GM23338 (cell line): ENCODE data around the gene MOK. TPM values are rescaled to one million over a fixed set of nuclear protein-coding genes. Genes with fewer than 3 reads are reported as not detected.

Experiments used
- ATAC-seq: fragments of 200-7000 bp; cut with Tn5 transposase; 3 replicates; pipeline ENCODE4 v1.9.1; 2020
- DNase-seq: peaks from one replicate; pipeline ENCODE4 v3.0.0-alpha.2; 2015; ENCODE audit warnings: low spot score
- H2AFZ ChIP-seq: fragments of 200-600 bp; sonication (generic); 2 replicates; pipeline ENCODE4 v1.8.0; 2016; ENCODE audit warnings: antibody characterized with exemption, mild to moderate bottlenecking, moderate library complexity
- H3F3A ChIP-seq: fragments of 200-600 bp; sonication (generic); replicated peaks from 2 replicates; pipeline ENCODE4 v1.8.0; 2017; ENCODE audit warnings: antibody characterized with exemption, mixed run types, low read depth
- H3K27ac ChIP-seq: fragments of 200-600 bp; sonication (generic); 2 replicates; pipeline ENCODE4 v1.6.1; 2016; ENCODE audit warnings: low read depth
- H3K27me3 ChIP-seq: fragments of 200-600 bp; sonication (generic); 2 replicates; pipeline ENCODE4 v1.8.0; 2016; ENCODE audit warnings: mild to moderate bottlenecking, mixed run types, moderate library complexity; ENCODE audit not compliant: insufficient read depth
- H3K36me3 ChIP-seq: fragments of 200-600 bp; sonication (generic); 2 replicates; pipeline ENCODE4 v1.8.0; 2016; ENCODE audit warnings: mild to moderate bottlenecking; ENCODE audit not compliant: insufficient read depth
- H3K4me1 ChIP-seq: fragments of 200-600 bp; sonication (generic); 2 replicates; pipeline ENCODE4 v1.8.0; 2016; ENCODE audit warnings: mild to moderate bottlenecking, moderate library complexity; ENCODE audit not compliant: insufficient read depth
- H3K4me2 ChIP-seq: fragments of 200-600 bp; sonication (generic); 2 replicates; pipeline ENCODE4 v1.7.1; 2017; ENCODE audit warnings: mixed run types
- H3K4me3 ChIP-seq: fragments of 200-600 bp; sonication (generic); 2 replicates; pipeline ENCODE4 v1.6.1; 2016; ENCODE audit warnings: mixed run types
- H3K79me2 ChIP-seq: fragments of 200-600 bp; sonication (generic); replicated peaks from 2 replicates; pipeline ENCODE4 v1.8.0; 2017; ENCODE audit warnings: mild to moderate bottlenecking; ENCODE audit not compliant: insufficient read depth
- H3K9me2 ChIP-seq: fragments of 200-600 bp; sonication (generic); 2 replicates; pipeline ENCODE4 v1.8.0; 2017; ENCODE audit not compliant: insufficient read depth
- H4K20me1 ChIP-seq: fragments of 200-600 bp; sonication (generic); replicated peaks from 2 replicates; pipeline ENCODE4 v1.8.0; 2017; ENCODE audit warnings: mild to moderate bottlenecking; ENCODE audit not compliant: insufficient read depth
- H3K27ac Mint-ChIP-seq: 2 replicates; pipeline ENCODE4 v1.8.0; 2020; ENCODE audit warnings: inconsistent platforms, mild to moderate bottlenecking, moderate library complexity, mixed read lengths
- H3K27me3 Mint-ChIP-seq: 3 replicates; pipeline ENCODE4 v1.8.0; 2022; ENCODE audit warnings: low read depth, mild to moderate bottlenecking, moderate library complexity, mixed read lengths, inconsistent platforms; ENCODE audit not compliant: insufficient read depth, poor library complexity
- H3K36me3 Mint-ChIP-seq: 3 replicates; pipeline ENCODE4 v1.8.0; 2021; ENCODE audit warnings: low read depth, mild to moderate bottlenecking, inconsistent platforms, moderate library complexity, mixed read lengths
- H3K4me1 Mint-ChIP-seq: 3 replicates; pipeline ENCODE4 v1.8.0; 2020; ENCODE audit warnings: mild to moderate bottlenecking, inconsistent platforms, mixed read lengths
- H3K4me3 Mint-ChIP-seq: 3 replicates; pipeline ENCODE4 v1.8.0; 2021; ENCODE audit warnings: moderate library complexity, mild to moderate bottlenecking, inconsistent platforms, mixed read lengths
- H3K9me3 Mint-ChIP-seq: 3 replicates; pipeline ENCODE4 v1.8.0; 2020; ENCODE audit warnings: moderate library complexity, mild to moderate bottlenecking, inconsistent platforms, mixed read lengths
- CREB1 ChIP-seq: fragments of 250-450 bp; sonication (Bioruptor Pico); IDR thresholded peaks from 2 replicates; pipeline ENCODE4 v1.5.0; 2020; ENCODE audit warnings: low read depth, mild to moderate bottlenecking, moderate library complexity
- EZH2 ChIP-seq: fragments of 200-600 bp; sonication (generic); IDR thresholded peaks from one replicate; pipeline ENCODE4 v1.8.0; 2017; ENCODE audit warnings: antibody characterized with exemption, mild to moderate bottlenecking, low read depth; ENCODE audit not compliant: unreplicated experiment
- EZH2phosphoT487 ChIP-seq: fragments of 200-600 bp; sonication (generic); IDR thresholded peaks from one replicate; pipeline ENCODE4 v1.8.1; 2018; ENCODE audit warnings: antibody characterized with exemption; ENCODE audit not compliant: unreplicated experiment
- POLR2AphosphoS5 ChIP-seq: IDR thresholded peaks from 2 replicates; pipeline ENCODE4 v1.6.1; 2016; ENCODE audit warnings: antibody characterized with exemption, low read depth
- STAT1 ChIP-seq: IDR thresholded peaks from one replicate; pipeline ENCODE4 v1.6.1; 2016; ENCODE audit warnings: antibody characterized with exemption; ENCODE audit not compliant: unreplicated experiment
- ZNF114 ChIP-seq: fragments of 250-450 bp; sonication (Bioruptor Pico); IDR thresholded peaks from 2 replicates; pipeline ENCODE4 v1.5.0; 2020; ENCODE audit warnings: mild to moderate bottlenecking, moderate library complexity
- ZNF331 ChIP-seq: fragments of 250-450 bp; sonication (Bioruptor Pico); IDR thresholded peaks from 2 replicates; pipeline ENCODE4 v1.5.0; 2020; ENCODE audit warnings: low read depth, mild to moderate bottlenecking, moderate library complexity
- polyA plus RNA-seq: library from polyadenylated mRNA; unstranded; fragments of >200 nt; fragmentation: Nextera tagmentation; extraction: Ambion mirVana; gene quantifications from 2 replicates; pipeline ENCODE4 v1.2.1, GENCODE V29; 2016
- total RNA-seq: library from RNA; depleted of rRNA; stranded (reverse); fragments of >200 nt; shearing (Covaris generic); gene quantifications from 2 replicates; pipeline ENCODE4 v1.2.3, GENCODE V29; 2014
- TF ChIP-seq, protein P1 (sequence below), 2 experiments: fragments of 200-600 bp in 1 of 2; sonication (generic) in 1 of 2; conservative IDR thresholded peaks; 2 replicates each; pipeline versions ENCODE4 v1.5.1 to v1.6.1; 2016 to 2017; ENCODE audit warnings: antibody characterized with exemption in 2 of 2, low read depth in 2 of 2, mild to moderate bottlenecking in 2 of 2, moderate library complexity in 1 of 2
- TF ChIP-seq, protein P2 (sequence below): IDR thresholded peaks from one replicate; pipeline ENCODE4 v1.6.1; 2018; ENCODE audit warnings: antibody characterized with exemption; ENCODE audit not compliant: unreplicated experiment
- TF ChIP-seq, protein P3 (sequence below): IDR thresholded peaks from 2 replicates; pipeline ENCODE4 v1.6.1; 2016; ENCODE audit warnings: antibody characterized with exemption

The MOK gene
- total and polyA plus RNA-seq, 2 experiments from 2014 or later, result 3.1 TPM

DNA sequence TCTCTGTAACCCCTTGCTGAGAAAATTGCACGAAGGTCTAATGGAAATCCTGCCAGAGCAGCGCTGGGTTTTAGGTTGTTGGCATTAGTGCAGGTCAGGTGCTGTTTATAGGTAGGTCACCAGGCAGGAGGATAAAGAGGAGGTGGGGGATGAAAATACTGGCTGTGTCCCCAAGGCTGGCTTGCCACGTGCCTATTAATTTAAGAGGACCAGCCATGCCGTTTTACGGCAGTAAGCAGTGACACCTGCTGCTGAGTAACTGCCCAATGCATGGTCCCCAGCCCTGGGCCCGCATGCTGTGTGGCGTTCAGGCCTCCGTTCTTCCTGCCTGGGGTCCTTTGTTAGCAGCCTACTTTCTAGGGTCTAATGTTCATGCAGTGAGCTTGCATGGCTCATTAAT lies 98.0 kb downstream of the MOK start:
- Histone ChIP-seq H2AFZ (no peak overlapping the region), H3K9me2 (no peaks in the 10 kb centered on the region), H3K4me3 (no peak overlapping the region), H3K36me3 (no peaks in the 10 kb centered on the region; the same call in 1 of the 2 replicates), H3K27me3 (no peaks in the 10 kb centered on the region), H3K79me2 (peaks cover 46% of the 10 kb centered on the region), H3K4me1 (peaks cover 7% of the 10 kb centered on the region; the same call in 1 of the 2 replicates), H4K20me1 (peaks cover 22% of the 10 kb centered on the region), H3K27ac (no peak overlapping the region), H3F3A (peaks cover 7% of the 10 kb centered on the region; the same call in 1 of the 2 replicates), H3K4me2 (no peak overlapping the region)
- ATAC-seq, result peak; percentile 17; the same call in 2 of the 3 replicates
- H3K4me1 Mint-ChIP-seq, result peaks cover 35% of the 10 kb centered on the region
- peaks cover 16% of the 10 kb centered on the region; the same call in 2 of the 3 replicates for H3K36me3 Mint-ChIP-seq
- 0 out of 2 replicates have a peak overlapping the region, but pooled peaks have one; percentile 33 for H3K27ac Mint-ChIP-seq
- TF ChIP-seq, protein P1, sequence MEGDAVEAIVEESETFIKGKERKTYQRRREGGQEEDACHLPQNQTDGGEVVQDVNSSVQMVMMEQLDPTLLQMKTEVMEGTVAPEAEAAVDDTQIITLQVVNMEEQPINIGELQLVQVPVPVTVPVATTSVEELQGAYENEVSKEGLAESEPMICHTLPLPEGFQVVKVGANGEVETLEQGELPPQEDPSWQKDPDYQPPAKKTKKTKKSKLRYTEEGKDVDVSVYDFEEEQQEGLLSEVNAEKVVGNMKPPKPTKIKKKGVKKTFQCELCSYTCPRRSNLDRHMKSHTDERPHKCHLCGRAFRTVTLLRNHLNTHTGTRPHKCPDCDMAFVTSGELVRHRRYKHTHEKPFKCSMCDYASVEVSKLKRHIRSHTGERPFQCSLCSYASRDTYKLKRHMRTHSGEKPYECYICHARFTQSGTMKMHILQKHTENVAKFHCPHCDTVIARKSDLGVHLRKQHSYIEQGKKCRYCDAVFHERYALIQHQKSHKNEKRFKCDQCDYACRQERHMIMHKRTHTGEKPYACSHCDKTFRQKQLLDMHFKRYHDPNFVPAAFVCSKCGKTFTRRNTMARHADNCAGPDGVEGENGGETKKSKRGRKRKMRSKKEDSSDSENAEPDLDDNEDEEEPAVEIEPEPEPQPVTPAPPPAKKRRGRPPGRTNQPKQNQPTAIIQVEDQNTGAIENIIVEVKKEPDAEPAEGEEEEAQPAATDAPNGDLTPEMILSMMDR (conservative IDR thresholded peaks at IDR 0.05; ENCODE audit: low read depth in 2 of 2), result peak in 1 of 2 experiments; percentile 45; a peak in 2 of 4 replicates
- TF ChIP-seq, protein P2, sequence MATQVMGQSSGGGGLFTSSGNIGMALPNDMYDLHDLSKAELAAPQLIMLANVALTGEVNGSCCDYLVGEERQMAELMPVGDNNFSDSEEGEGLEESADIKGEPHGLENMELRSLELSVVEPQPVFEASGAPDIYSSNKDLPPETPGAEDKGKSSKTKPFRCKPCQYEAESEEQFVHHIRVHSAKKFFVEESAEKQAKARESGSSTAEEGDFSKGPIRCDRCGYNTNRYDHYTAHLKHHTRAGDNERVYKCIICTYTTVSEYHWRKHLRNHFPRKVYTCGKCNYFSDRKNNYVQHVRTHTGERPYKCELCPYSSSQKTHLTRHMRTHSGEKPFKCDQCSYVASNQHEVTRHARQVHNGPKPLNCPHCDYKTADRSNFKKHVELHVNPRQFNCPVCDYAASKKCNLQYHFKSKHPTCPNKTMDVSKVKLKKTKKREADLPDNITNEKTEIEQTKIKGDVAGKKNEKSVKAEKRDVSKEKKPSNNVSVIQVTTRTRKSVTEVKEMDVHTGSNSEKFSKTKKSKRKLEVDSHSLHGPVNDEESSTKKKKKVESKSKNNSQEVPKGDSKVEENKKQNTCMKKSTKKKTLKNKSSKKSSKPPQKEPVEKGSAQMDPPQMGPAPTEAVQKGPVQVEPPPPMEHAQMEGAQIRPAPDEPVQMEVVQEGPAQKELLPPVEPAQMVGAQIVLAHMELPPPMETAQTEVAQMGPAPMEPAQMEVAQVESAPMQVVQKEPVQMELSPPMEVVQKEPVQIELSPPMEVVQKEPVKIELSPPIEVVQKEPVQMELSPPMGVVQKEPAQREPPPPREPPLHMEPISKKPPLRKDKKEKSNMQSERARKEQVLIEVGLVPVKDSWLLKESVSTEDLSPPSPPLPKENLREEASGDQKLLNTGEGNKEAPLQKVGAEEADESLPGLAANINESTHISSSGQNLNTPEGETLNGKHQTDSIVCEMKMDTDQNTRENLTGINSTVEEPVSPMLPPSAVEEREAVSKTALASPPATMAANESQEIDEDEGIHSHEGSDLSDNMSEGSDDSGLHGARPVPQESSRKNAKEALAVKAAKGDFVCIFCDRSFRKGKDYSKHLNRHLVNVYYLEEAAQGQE, result no peak
- DNase-seq, result no peak
- H3K27me3 Mint-ChIP-seq, result peaks cover 11% of the 10 kb centered on the region
- H3K9me3 Mint-ChIP-seq, result no peaks in the 10 kb centered on the region
- no peak overlapping the region for H3K4me3 Mint-ChIP-seq

DNA sequence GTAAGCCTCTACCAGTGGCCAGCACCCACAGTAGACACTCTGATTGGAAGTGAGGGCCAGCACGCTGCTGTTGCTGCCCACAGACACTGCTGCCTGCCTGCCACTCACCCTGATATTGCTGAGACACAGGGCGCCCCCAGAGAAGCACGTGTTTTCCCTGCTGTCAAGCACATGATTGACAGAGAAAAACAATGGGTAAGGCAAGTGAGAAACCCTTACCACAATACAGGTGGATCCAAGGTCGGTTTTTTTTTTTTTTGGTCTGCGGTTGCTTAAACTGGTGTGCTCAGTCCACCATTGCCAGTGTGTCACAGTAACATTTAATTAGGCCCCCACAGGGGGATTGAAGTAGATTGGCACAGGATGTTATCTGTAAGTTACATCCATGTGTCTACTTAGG lies 99.4 kb downstream of the MOK start:
- no peak overlapping the region for H3K27ac Mint-ChIP-seq
- no peak overlapping the region for H3K4me2 ChIP-seq
- no peaks in the 10 kb centered on the region for H3K9me2 ChIP-seq
- H3K27me3 Mint-ChIP-seq, result peaks cover 13% of the 10 kb centered on the region
- H3K36me3 Mint-ChIP-seq, result peaks cover 16% of the 10 kb centered on the region; the same call in 2 of the 3 replicates
- no peaks in the 10 kb centered on the region; the same call in 2 of the 3 replicates for H3K9me3 Mint-ChIP-seq
- peaks cover 41% of the 10 kb centered on the region for H3K79me2 ChIP-seq
- peaks cover 7% of the 10 kb centered on the region; the same call in 1 of the 2 replicates for H3K4me1 ChIP-seq
- no peak for DNase-seq
- ATAC-seq, result no peak
- no peaks in the 10 kb centered on the region; the same call in 1 of the 2 replicates for H3K36me3 ChIP-seq
- peaks cover 22% of the 10 kb centered on the region for H4K20me1 ChIP-seq
- peaks cover 33% of the 10 kb centered on the region for H3K4me1 Mint-ChIP-seq
- no peak overlapping the region for H3K27ac ChIP-seq
- no peaks in the 10 kb centered on the region for H3K27me3 ChIP-seq
- no peaks in the 10 kb centered on the region; the same call in 1 of the 2 replicates for H3F3A ChIP-seq
- H3K4me3 ChIP-seq, result no peak overlapping the region
- no peak overlapping the region for H2AFZ ChIP-seq
- H3K4me3 Mint-ChIP-seq, result no peak overlapping the region
- TF ChIP-seq EZH2phosphoT487, result no peak
- TF ChIP-seq ZNF114 (CRISPR knock-in tag), result no peak
- TF ChIP-seq ZNF331 (CRISPR knock-in tag), result no peak
- TF ChIP-seq, protein P2, result no peak
- TF ChIP-seq EZH2, result no peak
- no peak for TF ChIP-seq STAT1
- TF ChIP-seq POLR2AphosphoS5, result no peak
- TF ChIP-seq, protein P3, sequence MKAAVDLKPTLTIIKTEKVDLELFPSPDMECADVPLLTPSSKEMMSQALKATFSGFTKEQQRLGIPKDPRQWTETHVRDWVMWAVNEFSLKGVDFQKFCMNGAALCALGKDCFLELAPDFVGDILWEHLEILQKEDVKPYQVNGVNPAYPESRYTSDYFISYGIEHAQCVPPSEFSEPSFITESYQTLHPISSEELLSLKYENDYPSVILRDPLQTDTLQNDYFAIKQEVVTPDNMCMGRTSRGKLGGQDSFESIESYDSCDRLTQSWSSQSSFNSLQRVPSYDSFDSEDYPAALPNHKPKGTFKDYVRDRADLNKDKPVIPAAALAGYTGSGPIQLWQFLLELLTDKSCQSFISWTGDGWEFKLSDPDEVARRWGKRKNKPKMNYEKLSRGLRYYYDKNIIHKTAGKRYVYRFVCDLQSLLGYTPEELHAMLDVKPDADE, result no peak
- no peak for TF ChIP-seq CREB1
